Hippocampal formation (tissue), 2 donors: ENCODE data around the gene CCL13.
"Not testable (repeated sequence)": the region's sequence is repeated elsewhere in the genome, so short reads cannot be mapped to it uniquely, and the experiment has no call there.

Experiments
- DNase-seq, 2 donors: peaks; one replicate each; lab custom pipeline; 2025; lab: John Stamatoyannopoulos, UW

The CCL13 gene

GRCh38 chr17:34356194-34356593 is at the start of gene CCL13:
Gene CCL13, plus strand, starts transcription at chr17:34356480. Its CDS starts 47 bp downstream, at chr17:34356527.
- DNase-seq = no peak

- DNase-seq = no peak
These were observed 49.2 kb upstream of the CCL13 start for GRCh38 chr17:34307110-34307509.

GRCh38 chr17:34308371-34308770 is 47.9 kb upstream of the CCL13 start:
- no peak for DNase-seq

- no peak for DNase-seq
These were observed 45.0 kb upstream of the CCL13 start for GRCh38 chr17:34311291-34311690.

- no peak for DNase-seq
These were observed 44.2 kb upstream of the CCL13 start for GRCh38 chr17:34312080-34312479.

GRCh38 chr17:34313164-34313563 is 43.1 kb upstream of the CCL13 start:
- DNase-seq = no peak

GRCh38 chr17:34314279-34314678 is 42.0 kb upstream of the CCL13 start:
- no peak for DNase-seq

- no peak for DNase-seq
These were observed 37.8 kb upstream of the CCL13 start for GRCh38 chr17:34318474-34318873.

GRCh38 chr17:34319039-34319483 is 37.2 kb upstream of the CCL13 start, which contains the start of gene CCL8:
Gene CCL8, plus strand, starts transcription at chr17:34319435. Its CDS starts 67 bp downstream, at chr17:34319502.
- DNase-seq = no peak

GRCh38 chr17:34321964-34322363 is 34.3 kb upstream of the CCL13 start:
- no peak for DNase-seq

GRCh38 chr17:34327580-34327979 is 28.7 kb upstream of the CCL13 start:
- not testable (repeated sequence) for DNase-seq

GRCh38 chr17:34337701-34338100 is 18.6 kb upstream of the CCL13 start:
- DNase-seq = no peak

- no peak for DNase-seq
These were observed 17.0 kb upstream of the CCL13 start for GRCh38 chr17:34339138-34339770.

- DNase-seq = no peak
These were observed 14.4 kb upstream of the CCL13 start for GRCh38 chr17:34341916-34342315.

- no peak for DNase-seq
These were observed 9.2 kb upstream of the CCL13 start for GRCh38 chr17:34347063-34347462.

- no peak for DNase-seq
These were observed 6.5 kb upstream of the CCL13 start for GRCh38 chr17:34349751-34350150.

- DNase-seq = no peak
These were observed 5.2 kb upstream of the CCL13 start for GRCh38 chr17:34351096-34351495.

- DNase-seq = no peak
These were observed 4.1 kb upstream of the CCL13 start for GRCh38 chr17:34352191-34352590.

GRCh38 chr17:34354637-34355036 is 1.6 kb upstream of the CCL13 start:
- no peak for DNase-seq

- DNase-seq = no peak
These were observed 1.1 kb downstream of the CCL13 start for GRCh38 chr17:34357398-34357797.

GRCh38 chr17:34358631-34359030 is 2.4 kb downstream of the CCL13 start:
- no peak for DNase-seq

GRCh38 chr17:34360601-34361270 is 4.5 kb downstream of the CCL13 start:
- DNase-seq = no peak

GRCh38 chr17:34361478-34362061 is 5.3 kb downstream of the CCL13 start:
- DNase-seq = peak; percentile 62 to 68
